ENCODE measurements around the gene TRIM71.
"Not testable (repeated sequence)": the region's sequence is repeated elsewhere in the genome, so short reads cannot be mapped to it uniquely, and the experiment has no call there.

The TRIM71 gene

GRCh38 chr3:32902887-32903371 lies 85.1 kb downstream of the TRIM71 start:
- H3K27ac ChIP-seq (ENCODE audit: extremely low read depth, low read depth, low read length); H3K9me3 ChIP-seq (ENCODE audit: control insufficient read depth, insufficient read depth, low read depth, low read length); POLR2A ChIA-PET; H3K4me3 ChIP-seq (ENCODE audit: low read depth, low read length); H3K36me3 ChIP-seq (ENCODE audit: control insufficient read depth in 2 of 2, insufficient read depth in 1 of 2, low read length in 2 of 2); H3K4me1 ChIP-seq (ENCODE audit: control insufficient read depth, insufficient read depth, low read length): not testable (repeated sequence)
- CTCF ChIA-PET: interaction anchor here (0.6 to 2.0 kb wide), 3 partner anchors 29 to 170 kb away, joined by 3 to 7 read pairs (median 4); no protein-coding TSS in a partner anchor
- 0 out of 2 replicates have a peak, but pooled peaks have one; percentile 11 for TF ChIP-seq PRDM10 (tag by site-specific recombination; IDR thresholded peaks at IDR 0.05)

DNA sequence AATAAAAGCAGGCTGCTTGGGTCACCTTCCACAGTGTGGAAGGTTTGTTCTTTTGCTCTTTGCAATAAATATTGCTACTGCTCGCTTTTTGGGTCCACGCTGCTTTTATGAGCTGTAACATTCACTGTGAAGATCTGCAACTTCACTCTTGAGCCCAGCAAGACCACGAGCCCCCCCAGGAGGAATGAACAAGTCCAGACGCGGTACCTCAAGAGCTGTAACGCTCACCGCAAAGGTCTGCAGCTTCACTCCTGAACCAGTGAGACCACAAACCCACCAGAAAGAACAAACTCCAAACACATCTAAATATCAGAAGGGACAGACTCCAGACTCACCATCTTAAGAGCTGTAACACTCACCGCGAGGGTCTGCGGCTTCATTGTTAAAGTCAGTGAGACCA lies 86.2 kb downstream of the TRIM71 start:
- Histone ChIP-seq H3K4me3 (ENCODE audit: low read depth, low read length) (no peak overlapping the region), H3K27ac (ENCODE audit: extremely low read depth, low read depth, low read length) (no peak overlapping the region), H3K4me1 (ENCODE audit: control insufficient read depth, insufficient read depth, low read length) (no peaks in the 10 kb centered on the region), H3K9me3 (ENCODE audit: control insufficient read depth, insufficient read depth, low read depth, low read length) (no peaks in the 10 kb centered on the region), H3K36me3 (ENCODE audit: control insufficient read depth in 2 of 2, insufficient read depth in 1 of 2, low read length in 2 of 2) (no peaks in the 10 kb centered on the region)
- TF ChIP-seq KLF1 (tag by site-specific recombination; IDR thresholded peaks at IDR 0.05): no peak
- TF ChIP-seq ZNF324 (tag by site-specific recombination; IDR thresholded peaks at IDR 0.05): no peak
- no peak for TF ChIP-seq HIC1 (tag by site-specific recombination; IDR thresholded peaks at IDR 0.05)
- no peak for TF ChIP-seq ZNF792 (tag by site-specific recombination; IDR thresholded peaks at IDR 0.05)
- TF ChIP-seq ZFHX2 (tag by site-specific recombination; conservative IDR thresholded peaks at IDR 0.05): no peak
- TF ChIP-seq PATZ1 (tag by site-specific recombination; IDR thresholded peaks at IDR 0.05): no peak
- no peak for TF ChIP-seq SP2 (tag by site-specific recombination; IDR thresholded peaks at IDR 0.05)
- TF ChIP-seq KLF9 (tag by site-specific recombination; IDR thresholded peaks at IDR 0.05; ENCODE audit: low read depth): no peak
- TF ChIP-seq ZSCAN5A (tag by site-specific recombination; IDR thresholded peaks at IDR 0.05): no peak
- no peak for TF ChIP-seq YY1 (tag by site-specific recombination; IDR thresholded peaks at IDR 0.05)
- no peak for TF ChIP-seq ZNF747 (tag by site-specific recombination; IDR thresholded peaks at IDR 0.05)
- no peak for TF ChIP-seq ZNF670 (tag by site-specific recombination; IDR thresholded peaks at IDR 0.05; ENCODE audit: low read depth)
- TF ChIP-seq, protein P1, sequence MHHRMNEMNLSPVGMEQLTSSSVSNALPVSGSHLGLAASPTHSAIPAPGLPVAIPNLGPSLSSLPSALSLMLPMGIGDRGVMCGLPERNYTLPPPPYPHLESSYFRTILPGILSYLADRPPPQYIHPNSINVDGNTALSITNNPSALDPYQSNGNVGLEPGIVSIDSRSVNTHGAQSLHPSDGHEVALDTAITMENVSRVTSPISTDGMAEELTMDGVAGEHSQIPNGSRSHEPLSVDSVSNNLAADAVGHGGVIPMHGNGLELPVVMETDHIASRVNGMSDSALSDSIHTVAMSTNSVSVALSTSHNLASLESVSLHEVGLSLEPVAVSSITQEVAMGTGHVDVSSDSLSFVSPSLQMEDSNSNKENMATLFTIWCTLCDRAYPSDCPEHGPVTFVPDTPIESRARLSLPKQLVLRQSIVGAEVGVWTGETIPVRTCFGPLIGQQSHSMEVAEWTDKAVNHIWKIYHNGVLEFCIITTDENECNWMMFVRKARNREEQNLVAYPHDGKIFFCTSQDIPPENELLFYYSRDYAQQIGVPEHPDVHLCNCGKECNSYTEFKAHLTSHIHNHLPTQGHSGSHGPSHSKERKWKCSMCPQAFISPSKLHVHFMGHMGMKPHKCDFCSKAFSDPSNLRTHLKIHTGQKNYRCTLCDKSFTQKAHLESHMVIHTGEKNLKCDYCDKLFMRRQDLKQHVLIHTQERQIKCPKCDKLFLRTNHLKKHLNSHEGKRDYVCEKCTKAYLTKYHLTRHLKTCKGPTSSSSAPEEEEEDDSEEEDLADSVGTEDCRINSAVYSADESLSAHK (tag by site-specific recombination; IDR thresholded peaks at IDR 0.05): no peak
- TF ChIP-seq SETDB1 (IDR thresholded peaks at IDR 0.05; ENCODE audit: insufficient read length, low read length): no peak
- TF ChIP-seq BCL11A (tag by site-specific recombination; IDR thresholded peaks at IDR 0.05; ENCODE audit: low read depth): no peak
- TF ChIP-seq OSR2 (tag by site-specific recombination; IDR thresholded peaks at IDR 0.05): no peak
- ChIA-PET CTCF (interaction anchor here (0.6 to 2.0 kb wide), 3 partner anchors 30 to 171 kb away, joined by 3 to 7 read pairs (median 4); no protein-coding TSS in a partner anchor), POLR2A (no interaction called here)
